Esophagus squamous epithelium (tissue), 4 donors: ENCODE measurements around the gene KAT6B.

Experiments used
- CTCF ChIP-seq, 6 experiments: fragments of 450-650 bp in 4 of 6; fragments of 200-600 bp in 2 of 6; sonication (generic) in 2 of 6; IDR thresholded peaks; one replicate each; pipeline ENCODE4 v1.5.1; 2016 to 2019; ENCODE audit warnings: antibody characterized with exemption in 6 of 6, mild to moderate bottlenecking in 4 of 6, moderate library complexity in 4 of 6
- POLR2A ChIP-seq, 4 donors: fragments of 450-650 bp; IDR thresholded peaks; one replicate each; pipeline ENCODE4 v1.6.1; 2017; ENCODE audit warnings: antibody characterized with exemption in 4 of 4, mild to moderate bottlenecking in 4 of 4, moderate library complexity in 3 of 4

- TF ChIP-seq CTCF (IDR thresholded peaks at IDR 0.05) (no peak), POLR2A (IDR thresholded peaks at IDR 0.05) (no peak)
Observed at GRCh38 chr10:74814797-74815196, 11.6 kb upstream of the KAT6B start.
